ENCODE data around the gene RUNX1.

Gene RUNX1

GRCh38 chr21:34885125-34885524, 164.0 kb downstream of the RUNX1 start:
- DNase-seq (ENCODE audit: low read depth in 4 of 4, low spot score in 1 of 4), result no peak

- no peak for DNase-seq (ENCODE audit: low read depth in 4 of 4, low spot score in 1 of 4)
These were observed 164.7 kb downstream of the RUNX1 start for GRCh38 chr21:34884346-34884929.

GRCh38 chr21:34883491-34884271, 165.4 kb downstream of the RUNX1 start:
- no peak for DNase-seq (ENCODE audit: low read depth in 4 of 4, low spot score in 1 of 4)

- no peak for DNase-seq (ENCODE audit: low read depth in 4 of 4, low spot score in 1 of 4)
These were observed 166.4 kb downstream of the RUNX1 start for GRCh38 chr21:34882719-34883131.

- DNase-seq (ENCODE audit: low read depth in 4 of 4, low spot score in 1 of 4), result no peak
These were observed 167.2 kb downstream of the RUNX1 start for GRCh38 chr21:34881839-34882371.

- no peak for DNase-seq (ENCODE audit: low read depth in 4 of 4, low spot score in 1 of 4)
These were observed 167.7 kb downstream of the RUNX1 start for GRCh38 chr21:34881421-34881820.

- no peak for DNase-seq (ENCODE audit: low read depth in 4 of 4, low spot score in 1 of 4)
These were observed 168.7 kb downstream of the RUNX1 start for GRCh38 chr21:34880401-34880800.

- DNase-seq (ENCODE audit: low read depth in 4 of 4, low spot score in 1 of 4), result no peak
These were observed 170.2 kb downstream of the RUNX1 start for GRCh38 chr21:34878940-34879339.

- DNase-seq (ENCODE audit: low read depth in 4 of 4, low spot score in 1 of 4), result no peak
These were observed 170.6 kb downstream of the RUNX1 start for GRCh38 chr21:34878501-34878900.

GRCh38 chr21:34877485-34878128, 171.5 kb downstream of the RUNX1 start:
- DNase-seq (ENCODE audit: low read depth in 4 of 4, low spot score in 1 of 4), result no peak

GRCh38 chr21:34875830-34876229, 173.3 kb downstream of the RUNX1 start:
- no peak for DNase-seq (ENCODE audit: low read depth in 4 of 4, low spot score in 1 of 4)

- DNase-seq (ENCODE audit: low read depth in 4 of 4, low spot score in 1 of 4), result no peak
These were observed 174.2 kb downstream of the RUNX1 start for GRCh38 chr21:34874684-34875513.

- no peak for DNase-seq (ENCODE audit: low read depth in 4 of 4, low spot score in 1 of 4)
These were observed 177.8 kb downstream of the RUNX1 start for GRCh38 chr21:34871026-34871908.

- DNase-seq (ENCODE audit: low read depth in 4 of 4, low spot score in 1 of 4), result no peak
These were observed 178.9 kb downstream of the RUNX1 start for GRCh38 chr21:34870246-34870645.

- no peak for DNase-seq (ENCODE audit: low read depth in 4 of 4, low spot score in 1 of 4)
These were observed 179.6 kb downstream of the RUNX1 start for GRCh38 chr21:34869545-34869944.

GRCh38 chr21:34867785-34868184, 181.3 kb downstream of the RUNX1 start:
- DNase-seq (ENCODE audit: low read depth in 4 of 4, low spot score in 1 of 4), result no peak

- peak in 2 of 4 experiments; percentile 24 to 41 for DNase-seq (ENCODE audit: low read depth in 4 of 4, low spot score in 1 of 4)
These were observed 183.5 kb downstream of the RUNX1 start for GRCh38 chr21:34865400-34866241.

- no peak for DNase-seq (ENCODE audit: low read depth in 4 of 4, low spot score in 1 of 4)
These were observed 184.5 kb downstream of the RUNX1 start for GRCh38 chr21:34864370-34865149.

Measured in stimulated activated CD4-positive, alpha-beta T cell treated with anti-CD3 and anti-CD28 coated beads, Interleukin-1b, Interleukin-23, amount 100 ng/mL, for 24 hours (primary cell).